Glomerular visceral epithelial cell (primary cell): ENCODE data around the gene HSPA12A.

Experiments
- DNase-seq: peaks from one replicate; pipeline ENCODE4 v3.0.0-alpha.2; 2016; ENCODE audit errors: extremely low spot score

The HSPA12A gene

GRCh38 chr10:116668446-116668845 lies 73.9 kb downstream of the HSPA12A start:
- DNase-seq = no peak

DNA sequence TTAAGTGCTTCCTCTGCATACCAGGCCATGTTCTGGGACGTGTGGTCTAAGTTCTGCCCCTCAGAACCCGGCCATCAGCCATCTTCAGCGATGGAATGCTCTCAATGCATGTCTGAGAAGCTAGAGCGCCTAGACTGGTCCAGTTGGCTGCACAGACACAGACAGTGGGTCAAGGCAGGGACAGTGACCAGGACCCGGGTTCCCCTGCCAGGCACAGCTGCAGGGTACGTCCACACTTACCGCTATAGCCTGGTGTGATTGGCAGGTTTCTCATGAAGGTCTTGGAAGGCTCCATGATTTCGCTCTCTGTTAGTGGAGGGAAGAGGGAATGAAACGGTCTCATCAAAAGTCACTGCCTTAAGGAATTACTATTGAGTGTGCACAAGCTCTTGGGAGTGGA lies 74.3 kb downstream of the HSPA12A start:
- DNase-seq = no peak

- no peak for DNase-seq
Observed at GRCh38 chr10:116667484-116667883, 74.9 kb downstream of the HSPA12A start.

- no peak for DNase-seq
Observed at GRCh38 chr10:116665541-116666125, 76.7 kb downstream of the HSPA12A start.

GRCh38 chr10:116664631-116665030 lies 77.7 kb downstream of the HSPA12A start:
- no peak for DNase-seq

DNA sequence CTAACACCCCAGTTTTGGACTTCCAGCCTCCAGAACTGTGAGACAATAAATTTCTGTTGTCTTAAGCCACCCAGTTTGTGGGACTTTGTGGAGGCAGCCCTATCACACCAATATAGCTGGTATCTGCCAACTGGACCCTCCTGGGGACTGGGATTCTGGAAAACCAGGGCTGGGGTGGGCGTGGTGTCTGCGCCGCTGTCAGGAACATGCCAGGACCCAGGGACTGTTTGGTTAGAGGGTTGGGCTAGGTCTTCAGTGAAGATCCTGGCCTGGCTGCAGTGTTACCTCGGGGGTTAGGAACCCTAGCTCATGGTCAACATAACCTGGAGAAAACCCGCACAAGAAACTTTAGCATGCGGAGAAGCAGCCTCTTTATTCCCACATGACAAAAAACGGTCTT lies 79.0 kb downstream of the HSPA12A start:
- no peak for DNase-seq

DNA sequence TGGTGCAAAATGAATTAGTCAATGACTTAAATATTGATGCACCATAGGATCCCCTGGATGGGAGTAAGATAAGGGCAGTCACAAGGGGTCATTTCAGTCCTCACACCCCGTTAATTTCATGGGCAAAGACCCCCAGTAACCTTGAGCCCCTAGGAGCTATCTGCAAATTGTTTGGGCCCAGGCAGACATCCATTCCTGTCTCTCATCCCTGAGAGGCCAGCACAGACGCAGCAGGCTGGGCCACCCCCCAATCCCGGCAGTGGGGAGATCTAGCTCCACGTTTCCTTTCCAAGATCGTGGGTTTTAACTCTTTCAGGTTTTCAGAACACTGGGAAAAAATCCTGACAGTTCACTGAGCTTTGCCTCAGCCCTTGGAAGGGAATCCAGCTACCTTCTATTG lies 81.5 kb downstream of the HSPA12A start:
- no peak for DNase-seq

- DNase-seq = no peak
Observed at GRCh38 chr10:116659049-116659670, 83.2 kb downstream of the HSPA12A start.

- no peak for DNase-seq
Observed at GRCh38 chr10:116657863-116658551, 84.4 kb downstream of the HSPA12A start.

GRCh38 chr10:116656044-116656443 lies 86.3 kb downstream of the HSPA12A start:
- no peak for DNase-seq

DNA sequence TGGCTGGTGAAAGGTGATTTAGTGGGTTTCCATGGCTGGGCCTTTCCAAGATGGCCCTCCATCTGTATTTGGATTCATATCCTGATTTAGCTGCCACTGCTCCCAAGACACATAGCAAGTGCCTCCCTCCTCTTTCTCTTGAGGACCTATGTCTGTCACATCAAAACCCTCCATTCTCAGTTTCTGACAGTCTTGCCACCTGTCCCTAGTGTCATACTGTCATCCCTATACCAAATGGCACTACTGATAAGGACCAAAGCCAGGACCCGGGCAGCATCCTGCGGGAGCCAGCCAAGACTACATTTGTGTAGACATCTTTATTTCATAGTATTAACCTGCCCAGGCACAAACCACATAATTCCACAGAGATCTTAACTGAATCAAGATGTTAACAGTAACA lies 86.8 kb downstream of the HSPA12A start:
- no peak for DNase-seq

- no peak for DNase-seq
Observed at GRCh38 chr10:116654816-116655215, 87.5 kb downstream of the HSPA12A start.

GRCh38 chr10:116653885-116654284 lies 88.5 kb downstream of the HSPA12A start:
- no peak for DNase-seq

- DNase-seq = no peak
Observed at GRCh38 chr10:116648903-116649302, 93.5 kb downstream of the HSPA12A start.

DNA sequence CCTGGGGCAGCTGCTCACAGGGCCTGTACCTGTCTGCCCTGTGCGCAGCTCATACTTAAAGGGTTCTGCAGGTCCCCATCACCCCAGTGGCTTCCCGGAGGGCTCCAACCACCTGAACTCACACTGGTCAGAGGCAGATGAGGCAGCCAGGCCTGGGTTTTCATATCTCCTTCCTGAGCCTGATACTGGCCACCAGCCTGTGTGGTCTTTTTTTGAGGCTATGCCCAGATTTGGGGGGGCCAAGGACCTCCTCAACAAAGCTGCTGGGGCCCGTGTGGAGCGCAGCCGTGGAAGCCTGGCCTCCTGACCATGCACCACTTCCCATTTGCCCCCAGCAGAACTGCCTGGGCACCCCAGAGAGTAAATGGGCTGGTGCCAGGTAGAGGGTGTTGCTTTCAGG lies 95.9 kb downstream of the HSPA12A start:
- no peak for DNase-seq

DNA sequence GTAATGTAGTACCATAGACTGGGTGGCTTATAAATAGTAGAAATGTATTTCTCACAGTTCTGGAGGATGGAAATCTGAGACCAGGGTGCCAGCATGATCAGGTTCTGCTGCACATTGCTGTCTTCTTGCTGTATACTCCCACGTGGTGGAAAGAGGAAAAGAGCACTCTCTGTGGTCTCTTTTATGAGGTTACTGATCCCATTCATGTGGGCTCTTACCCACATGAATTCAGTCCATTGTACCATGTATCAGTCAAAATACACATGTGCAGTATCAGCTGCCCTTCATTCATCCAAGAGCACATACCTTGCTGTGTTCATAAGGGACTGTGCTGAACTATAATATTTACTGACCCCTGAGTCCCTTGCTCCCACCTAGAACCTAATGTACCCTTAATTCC lies 104.5 kb downstream of the HSPA12A start:
- DNase-seq = no peak

DNA sequence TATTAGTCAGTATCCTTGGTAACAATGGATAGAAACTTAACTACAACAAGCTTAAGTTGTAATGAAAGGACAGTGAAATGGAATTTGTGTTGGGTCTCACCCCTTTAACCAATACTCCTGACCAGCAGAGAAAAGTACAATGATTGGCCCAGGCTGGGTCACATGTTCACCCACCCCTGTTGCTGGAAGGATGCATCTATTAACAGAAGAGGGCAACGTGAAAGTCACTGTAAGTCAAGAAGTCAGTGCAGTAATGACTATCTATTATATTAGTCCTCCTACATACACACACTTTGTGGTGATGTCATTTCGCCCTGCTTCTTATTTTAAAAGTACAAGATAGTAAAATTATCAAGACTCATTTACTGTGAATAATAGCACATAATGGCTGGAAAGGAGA lies 105.4 kb downstream of the HSPA12A start:
- no peak for DNase-seq

GRCh38 chr10:116636385-116636784 lies 106.0 kb downstream of the HSPA12A start:
- DNase-seq = no peak

- DNase-seq = no peak
Observed at GRCh38 chr10:116634126-116634975, 108.0 kb downstream of the HSPA12A start.

GRCh38 chr10:116633216-116633600 lies 109.2 kb downstream of the HSPA12A start:
- no peak for DNase-seq

GRCh38 chr10:116632596-116633215 lies 109.7 kb downstream of the HSPA12A start:
- DNase-seq = no peak

DNA sequence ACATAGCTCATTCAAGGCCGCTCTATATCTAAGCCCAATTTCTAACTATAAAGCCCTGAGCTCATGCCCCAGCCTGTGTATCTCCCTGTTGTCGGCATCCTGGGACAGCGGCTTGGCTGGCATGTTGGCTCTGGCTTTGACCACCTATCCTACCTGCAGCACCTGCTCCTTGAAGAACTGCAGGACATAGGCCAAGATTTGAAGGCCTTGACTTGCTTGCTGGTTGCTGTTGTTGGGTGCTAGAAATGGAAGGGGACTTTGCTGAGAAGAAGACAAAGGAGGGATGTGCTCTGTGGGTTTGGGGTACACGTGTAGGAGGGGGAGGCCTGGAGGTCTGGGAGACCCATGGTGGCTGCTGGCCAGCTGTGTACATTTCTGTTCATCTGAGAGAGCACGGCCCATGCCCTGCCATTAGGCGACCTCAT lies 110.5 kb downstream of the HSPA12A start:
- no peak for DNase-seq
